ENCODE results near the gene NEK10.

NEK10 gene

DNA sequence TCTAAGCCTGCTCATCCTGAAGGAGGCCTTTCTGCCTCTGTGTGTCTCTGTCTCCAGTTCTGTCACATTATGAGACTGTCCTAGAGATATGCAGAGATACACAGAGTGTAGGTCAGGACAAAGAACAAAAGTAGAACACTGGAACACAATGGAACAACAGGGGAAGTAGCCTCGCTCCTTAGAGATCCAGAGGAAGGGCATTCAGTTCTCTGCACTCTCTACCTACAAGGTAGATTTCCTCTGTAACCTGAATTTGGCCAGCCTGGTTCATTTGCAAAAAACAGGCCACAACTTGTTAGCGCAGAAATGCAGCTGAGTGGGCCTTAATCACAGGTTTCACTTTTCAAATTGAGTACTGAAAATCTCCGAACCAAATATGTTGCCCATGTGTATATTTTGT, 19.4 kb downstream of the NEK10 start:
- TF ChIP-seq, protein P1, sequence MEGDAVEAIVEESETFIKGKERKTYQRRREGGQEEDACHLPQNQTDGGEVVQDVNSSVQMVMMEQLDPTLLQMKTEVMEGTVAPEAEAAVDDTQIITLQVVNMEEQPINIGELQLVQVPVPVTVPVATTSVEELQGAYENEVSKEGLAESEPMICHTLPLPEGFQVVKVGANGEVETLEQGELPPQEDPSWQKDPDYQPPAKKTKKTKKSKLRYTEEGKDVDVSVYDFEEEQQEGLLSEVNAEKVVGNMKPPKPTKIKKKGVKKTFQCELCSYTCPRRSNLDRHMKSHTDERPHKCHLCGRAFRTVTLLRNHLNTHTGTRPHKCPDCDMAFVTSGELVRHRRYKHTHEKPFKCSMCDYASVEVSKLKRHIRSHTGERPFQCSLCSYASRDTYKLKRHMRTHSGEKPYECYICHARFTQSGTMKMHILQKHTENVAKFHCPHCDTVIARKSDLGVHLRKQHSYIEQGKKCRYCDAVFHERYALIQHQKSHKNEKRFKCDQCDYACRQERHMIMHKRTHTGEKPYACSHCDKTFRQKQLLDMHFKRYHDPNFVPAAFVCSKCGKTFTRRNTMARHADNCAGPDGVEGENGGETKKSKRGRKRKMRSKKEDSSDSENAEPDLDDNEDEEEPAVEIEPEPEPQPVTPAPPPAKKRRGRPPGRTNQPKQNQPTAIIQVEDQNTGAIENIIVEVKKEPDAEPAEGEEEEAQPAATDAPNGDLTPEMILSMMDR (conservative IDR thresholded peaks at IDR 0.05): no peak
- H3K27ac ChIP-seq: no peak overlapping the region

DNA sequence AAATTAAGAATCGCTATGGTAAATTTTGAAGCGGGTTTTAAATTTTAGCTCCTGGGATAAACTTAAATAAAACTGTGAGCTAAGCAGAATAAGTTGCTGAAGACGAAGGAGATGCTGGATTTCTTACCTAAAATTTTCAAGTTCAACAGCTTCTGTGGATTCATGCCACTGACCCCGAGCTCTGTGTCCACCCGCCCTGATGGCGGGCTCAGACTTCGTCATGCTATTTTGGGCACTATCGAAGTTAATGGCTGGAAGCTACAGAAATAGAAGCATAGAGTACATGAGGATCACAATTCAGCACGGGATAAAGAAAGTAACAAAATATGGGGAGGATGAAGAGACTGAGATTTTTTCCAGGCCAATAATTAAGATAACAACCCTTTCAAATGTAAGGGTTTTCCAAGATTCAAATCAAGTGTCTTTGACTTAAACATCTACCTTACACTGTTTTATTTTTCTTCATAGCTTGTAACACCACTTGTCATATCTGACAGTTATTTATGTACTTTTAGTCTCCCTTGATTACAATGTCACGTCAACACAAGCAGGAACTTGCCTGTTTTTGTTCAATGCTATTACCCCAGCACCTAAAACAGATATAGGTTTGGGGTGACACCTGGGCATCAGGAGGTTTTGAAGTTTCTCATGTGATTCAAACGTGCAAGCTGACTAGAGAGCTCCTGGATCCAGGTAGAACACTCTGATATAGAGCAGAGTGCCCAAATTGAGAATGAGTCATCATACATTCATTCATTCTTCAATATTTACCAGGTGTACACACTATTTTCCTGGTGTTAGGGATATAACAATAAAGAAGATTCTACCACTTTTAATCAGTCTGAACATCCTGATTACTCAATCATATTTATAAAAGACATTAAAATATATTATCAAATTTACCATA, 23.0 kb downstream of the NEK10 start:
- TF ChIP-seq, protein P1 (conservative IDR thresholded peaks at IDR 0.05): no peak

DNA sequence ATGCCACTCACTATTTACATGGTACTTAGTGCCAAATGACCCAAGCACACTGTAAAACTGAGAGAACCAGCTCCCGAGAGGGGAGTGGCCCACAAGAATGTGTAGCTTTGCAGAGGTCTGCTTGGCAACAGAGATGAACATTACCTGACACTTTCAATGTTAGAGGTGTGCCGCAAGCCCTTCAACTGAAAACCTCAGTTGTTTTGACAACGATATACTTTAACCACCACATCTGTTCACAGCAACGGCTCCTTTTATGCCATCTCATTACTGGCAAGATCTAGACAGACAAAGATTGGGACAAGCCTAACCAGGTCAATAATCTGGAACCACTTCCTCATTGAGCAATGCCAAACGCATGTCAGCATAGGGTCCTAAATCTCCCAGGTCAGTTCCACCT, 23.7 kb downstream of the NEK10 start:
- TF ChIP-seq, protein P1 (conservative IDR thresholded peaks at IDR 0.05): no peak
- H3K27ac ChIP-seq: no peak overlapping the region

More for the DNA sequence above, 23.0 kb downstream of the NEK10 start:
- no peak overlapping the region for H3K27ac ChIP-seq

DNA sequence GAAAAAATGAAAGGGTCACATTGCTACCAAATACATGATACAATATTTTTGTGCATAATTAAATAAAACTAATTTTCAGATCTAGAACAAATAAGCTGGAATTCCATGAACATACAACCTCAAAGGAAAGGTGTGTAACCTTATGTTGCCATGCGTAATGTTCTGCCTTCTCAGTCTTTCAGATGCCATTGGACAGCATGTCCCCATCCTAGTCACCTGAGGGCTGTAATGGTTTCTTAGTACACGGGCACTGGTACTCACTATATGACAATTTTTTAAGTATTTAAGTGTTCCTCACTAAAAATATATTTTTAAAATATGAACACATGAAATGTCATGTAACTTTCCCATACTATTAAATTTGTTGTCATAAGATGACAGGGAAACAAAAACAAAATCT, 24.1 kb downstream of the NEK10 start:
- TF ChIP-seq, protein P1 (conservative IDR thresholded peaks at IDR 0.05): no peak

DNA sequence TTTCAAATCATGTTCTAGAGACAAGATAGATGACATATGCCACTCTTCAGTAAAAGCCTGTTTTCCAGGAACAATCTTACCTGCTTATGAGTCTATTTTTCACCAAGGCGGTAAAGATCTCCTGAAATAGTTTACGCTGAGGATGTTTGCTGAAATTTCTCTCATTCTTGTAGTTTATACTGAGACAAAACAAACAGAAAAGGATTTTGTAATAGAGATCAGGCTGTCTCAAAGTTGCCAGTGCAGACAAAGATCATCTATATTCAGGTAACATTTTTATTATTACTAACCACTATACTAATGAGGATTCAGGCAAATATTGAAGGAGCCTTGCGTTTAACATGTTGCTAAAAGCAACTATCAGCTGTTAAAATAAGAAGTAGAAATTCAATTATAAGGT, 25.0 kb downstream of the NEK10 start:
- H3K27ac ChIP-seq: no peak overlapping the region
- TF ChIP-seq, protein P1 (conservative IDR thresholded peaks at IDR 0.05): no peak

More for the DNA sequence above, 24.1 kb downstream of the NEK10 start:
- H3K27ac ChIP-seq: no peak overlapping the region

DNA sequence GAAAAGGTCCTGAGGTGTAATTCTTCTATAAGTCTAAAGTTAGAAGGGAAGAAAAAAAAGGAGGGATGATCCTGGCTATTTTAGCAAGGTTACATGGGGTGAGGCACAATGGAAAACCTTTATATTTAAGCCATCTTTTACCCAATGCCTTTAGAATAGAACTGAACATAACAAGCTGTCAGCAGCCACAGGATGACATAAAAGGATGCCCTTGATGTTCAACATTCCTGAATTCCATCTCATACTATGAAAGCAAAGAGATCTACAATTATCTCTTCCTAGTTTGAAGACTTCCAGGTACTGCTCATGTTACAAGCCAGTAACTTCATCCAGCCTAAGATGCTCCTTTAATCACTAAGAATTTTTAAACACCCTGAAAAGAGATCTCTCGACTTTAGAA, 26.9 kb downstream of the NEK10 start:
- no peak overlapping the region for H3K27ac ChIP-seq
- TF ChIP-seq, protein P1 (conservative IDR thresholded peaks at IDR 0.05): no peak

DNA sequence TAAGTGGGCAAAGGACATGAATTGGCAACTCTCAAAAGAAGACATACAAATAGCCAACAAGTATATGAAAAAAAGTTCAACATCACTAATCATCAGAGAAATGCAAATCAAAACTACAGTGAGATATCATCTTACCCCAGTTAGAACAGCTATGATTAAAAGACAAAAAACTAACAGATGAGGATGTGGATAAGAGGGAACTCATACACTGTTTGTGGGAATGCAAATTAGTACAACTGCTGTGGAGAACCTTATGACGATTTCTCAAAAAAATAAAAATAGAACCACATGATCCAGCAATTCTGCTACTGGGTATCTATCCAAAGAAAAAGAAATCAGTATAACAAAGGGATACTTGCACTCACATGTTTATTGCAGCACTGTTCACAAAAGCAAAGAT, 28.6 kb downstream of the NEK10 start:
- TF ChIP-seq, protein P1 (conservative IDR thresholded peaks at IDR 0.05): no peak
- H3K27ac ChIP-seq: no peak overlapping the region

Data from VCaP (cell line).